GM19023 (cell line): Measurements from ENCODE around the gene SMIM8.
"Not testable (repeated sequence)": the region's sequence is repeated elsewhere in the genome, so short reads cannot be mapped to it uniquely, and the experiment has no call there.

Experiments
- ATAC-seq: cut with Tn5 transposase; IDR thresholded peaks from one replicate; pipeline ENCODE4 v1.9.1; 2021; ENCODE audit warnings: mild to moderate bottlenecking, moderate library complexity; ENCODE audit not compliant: unreplicated experiment

The SMIM8 gene, protein sequence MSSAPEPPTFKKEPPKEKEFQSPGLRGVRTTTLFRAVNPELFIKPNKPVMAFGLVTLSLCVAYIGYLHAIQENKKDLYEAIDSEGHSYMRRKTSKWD

DNA sequence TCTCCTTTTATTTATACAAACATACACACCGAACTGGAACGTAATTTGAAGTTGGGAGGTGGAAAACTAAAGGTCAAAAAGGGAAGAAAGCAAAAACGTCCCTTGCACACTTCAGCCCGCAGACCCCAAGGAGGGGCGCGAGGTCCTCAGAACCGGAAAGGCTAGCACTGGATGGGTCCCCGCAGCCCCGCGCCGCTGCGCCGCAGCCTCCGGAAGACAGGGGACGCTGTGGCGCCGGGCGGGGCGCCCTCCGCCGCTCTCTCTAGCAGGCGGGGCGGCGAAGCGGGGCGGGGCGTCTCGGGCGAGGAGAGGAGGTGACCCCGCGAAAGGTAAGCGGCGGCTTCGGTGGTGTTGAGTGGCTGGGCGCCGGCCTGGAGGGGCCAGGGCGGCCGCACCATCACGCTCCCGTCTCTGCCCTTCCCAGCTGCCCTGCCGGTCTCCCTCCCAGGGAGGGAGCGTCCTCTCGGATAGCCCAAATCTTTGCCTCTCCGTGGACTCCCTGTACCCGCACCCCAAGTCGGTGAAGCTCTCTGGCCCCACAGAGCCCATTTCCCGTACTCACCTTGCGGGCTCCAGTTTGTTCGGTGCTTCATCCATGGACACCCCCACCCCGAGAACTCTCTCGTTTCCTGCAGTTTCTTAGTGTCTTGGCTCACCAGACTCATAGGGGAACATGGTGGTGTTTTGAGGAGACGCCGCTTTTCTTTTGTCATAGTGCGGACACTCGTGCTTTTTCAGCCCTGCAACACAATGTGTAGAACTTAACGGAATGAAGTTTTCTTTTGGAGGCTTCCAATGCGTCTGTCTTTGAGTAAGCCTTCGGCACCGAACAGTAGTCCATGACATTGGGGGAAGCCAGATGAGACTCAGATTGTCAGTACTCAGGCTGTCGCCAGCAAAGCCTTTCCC is at the start of gene SMIM8:
Gene SMIM8 (plus strand): TSS at position 285 of the 909 bp plus-strand sequence. CDS start 14,444 bp downstream, outside the sequence.
- ATAC-seq, result peak; percentile 100

DNA sequence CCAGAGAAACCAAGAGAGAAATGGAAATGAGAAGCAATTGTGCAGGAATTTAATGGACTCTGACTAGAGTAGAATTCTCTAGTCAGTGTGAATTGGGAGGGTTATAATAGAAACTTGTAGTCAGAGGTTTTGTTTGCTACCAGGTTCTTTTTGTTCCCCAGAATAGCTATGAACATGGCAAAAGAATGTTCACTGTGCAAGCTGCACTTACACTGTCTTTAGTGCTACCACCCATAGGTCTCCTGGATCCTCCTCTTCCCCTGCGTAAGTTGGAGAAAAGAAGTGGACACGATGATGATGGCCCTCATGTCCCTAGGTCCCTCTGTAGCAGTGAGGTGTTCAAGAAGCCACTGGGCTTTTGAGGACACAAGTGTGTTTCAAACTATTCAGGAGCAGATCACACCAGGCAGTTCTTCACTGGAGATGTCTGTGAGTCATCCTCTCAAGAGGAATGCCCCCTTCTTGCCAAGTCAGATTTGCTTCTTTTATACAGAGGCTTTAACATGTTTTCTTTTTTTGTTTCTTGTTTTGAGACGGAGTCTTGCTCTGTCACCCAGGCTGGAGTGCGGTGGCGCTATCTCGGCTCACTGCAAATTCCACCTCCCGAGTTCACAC is 47.6 kb upstream of the SMIM8 start:
- no peak for ATAC-seq

DNA sequence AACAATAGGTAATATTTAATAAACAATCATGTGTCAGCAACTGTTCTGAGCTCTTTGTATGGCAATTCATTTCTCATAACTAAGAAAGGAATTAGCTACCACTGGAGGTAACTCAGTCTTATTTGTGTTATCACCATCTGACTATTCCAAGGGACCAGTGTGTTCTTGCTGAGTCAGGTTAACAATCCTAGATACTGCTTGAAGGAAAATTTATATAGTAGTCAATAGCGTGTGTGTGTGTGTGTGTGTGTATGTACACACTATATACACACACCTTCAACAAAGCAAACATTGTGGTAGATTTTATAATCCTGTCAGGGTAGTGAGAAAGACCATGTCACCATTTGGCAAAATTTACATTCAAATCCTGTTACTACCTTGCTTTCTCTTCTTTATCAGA is 45.8 kb upstream of the SMIM8 start:
- no peak for ATAC-seq

DNA sequence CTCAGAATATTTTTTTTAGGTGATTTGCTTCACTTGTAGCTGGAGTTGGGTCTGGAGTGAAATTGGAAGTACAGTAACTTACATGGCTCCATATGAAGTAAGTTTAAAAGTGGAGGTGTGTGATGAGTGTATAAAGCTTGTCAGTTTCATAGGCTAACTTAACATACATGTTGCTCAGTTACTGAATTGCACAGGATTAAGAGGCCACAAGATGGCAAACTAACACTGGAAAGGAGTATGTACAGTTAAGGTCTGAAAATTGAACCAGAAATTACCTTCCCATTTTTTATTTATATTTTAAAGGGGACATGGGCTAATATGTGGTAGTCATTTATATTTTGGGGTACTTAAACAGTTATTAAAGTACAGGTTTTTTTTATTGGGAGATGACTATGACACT is 45.3 kb upstream of the SMIM8 start:
- no peak for ATAC-seq

DNA sequence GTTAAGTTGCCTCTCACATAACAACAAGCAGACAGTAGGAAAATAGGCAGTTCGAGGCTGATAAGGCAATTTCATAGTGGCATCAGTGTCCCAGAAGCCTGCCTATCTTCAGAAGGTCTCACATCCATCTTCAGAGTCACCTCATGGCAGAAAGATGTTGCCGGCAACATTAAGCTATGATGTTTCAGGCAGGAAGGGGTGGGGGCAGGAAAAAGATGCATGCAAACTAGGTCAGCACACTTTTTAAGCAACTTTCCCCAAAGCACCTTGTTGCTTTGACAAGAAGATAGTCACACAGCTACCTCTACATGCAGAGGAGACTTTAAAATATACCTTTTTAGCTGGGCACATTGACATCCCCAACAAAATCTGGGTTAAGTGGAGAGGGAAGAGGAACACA is 43.2 kb upstream of the SMIM8 start:
- no peak for ATAC-seq

DNA sequence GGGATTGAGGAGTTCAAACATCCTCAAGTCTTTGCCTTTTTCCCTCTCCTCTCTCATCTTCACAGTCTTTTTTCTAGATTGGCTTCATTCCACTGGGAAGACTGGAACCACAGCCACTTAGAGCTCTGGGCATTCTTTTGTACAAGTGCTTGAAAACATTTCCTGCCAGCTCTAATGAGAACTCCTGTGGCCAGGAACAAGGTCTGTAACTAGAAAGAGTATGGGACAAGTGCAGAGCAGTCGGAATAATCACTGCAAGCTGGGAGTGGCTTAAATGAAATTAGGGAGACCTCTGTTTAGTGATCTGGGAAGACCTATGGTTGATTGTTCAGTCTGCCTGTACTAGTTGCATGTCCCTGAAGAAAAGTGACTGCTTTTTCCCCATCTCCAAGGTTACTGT is 41.0 kb upstream of the SMIM8 start:
- ATAC-seq, result no peak

DNA sequence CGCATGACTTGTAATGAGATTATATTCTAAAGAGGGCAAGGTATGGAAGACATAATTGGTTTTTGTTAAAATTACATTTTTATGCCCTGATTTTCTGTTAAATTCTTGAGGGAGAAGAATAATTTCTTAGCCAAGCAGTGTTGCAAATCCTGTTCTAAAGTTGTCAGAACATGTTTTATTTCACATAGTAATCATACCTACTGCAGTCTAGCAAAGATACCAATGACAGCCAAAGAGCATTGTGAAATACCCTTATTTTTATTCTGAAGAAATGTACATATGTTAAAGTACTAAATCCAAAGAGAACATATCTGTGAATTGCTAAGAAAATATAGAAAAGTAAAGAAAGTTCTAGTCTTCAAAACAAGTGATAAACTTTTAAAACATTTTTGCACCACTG is 39.6 kb upstream of the SMIM8 start:
- no peak for ATAC-seq

DNA sequence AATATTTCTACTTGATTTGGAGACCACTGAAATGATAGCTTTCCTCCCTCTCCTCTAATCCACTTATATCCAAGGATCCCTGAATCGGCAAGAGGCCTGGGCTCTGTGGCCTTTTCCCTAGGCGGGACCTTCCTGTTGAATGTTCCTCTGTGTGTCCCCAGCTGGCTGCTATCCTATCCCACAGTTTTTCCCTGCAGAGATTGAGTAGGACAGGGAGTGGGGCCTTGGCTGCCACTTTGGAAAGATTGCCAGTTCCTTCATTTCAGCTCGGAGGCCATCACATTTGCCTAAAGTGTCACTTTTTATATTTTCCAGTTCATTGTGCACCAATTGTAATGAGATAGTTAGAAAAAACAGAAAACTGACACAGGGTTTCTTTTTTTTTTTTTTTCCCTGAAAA is 38.9 kb upstream of the SMIM8 start:
- ATAC-seq, result no peak

DNA sequence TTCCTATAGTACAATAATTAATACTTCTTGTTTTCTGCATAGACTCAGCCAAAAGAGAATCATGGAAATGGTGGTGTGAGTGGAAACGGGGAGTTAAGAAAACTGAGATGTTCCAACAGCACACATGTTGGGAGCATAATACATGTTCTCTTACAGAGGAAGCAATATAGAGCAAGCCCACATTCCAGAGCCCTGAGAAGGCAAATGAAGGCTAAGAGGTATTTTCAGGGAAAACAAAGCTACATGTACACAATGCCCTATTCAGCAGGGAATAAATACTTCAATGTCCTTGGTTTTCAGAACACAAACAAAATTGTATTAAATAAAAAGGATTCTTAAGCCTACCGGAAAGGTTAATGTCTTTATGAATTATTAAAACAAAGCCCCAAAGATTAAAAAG is 35.1 kb upstream of the SMIM8 start:
- ATAC-seq, result no peak

DNA sequence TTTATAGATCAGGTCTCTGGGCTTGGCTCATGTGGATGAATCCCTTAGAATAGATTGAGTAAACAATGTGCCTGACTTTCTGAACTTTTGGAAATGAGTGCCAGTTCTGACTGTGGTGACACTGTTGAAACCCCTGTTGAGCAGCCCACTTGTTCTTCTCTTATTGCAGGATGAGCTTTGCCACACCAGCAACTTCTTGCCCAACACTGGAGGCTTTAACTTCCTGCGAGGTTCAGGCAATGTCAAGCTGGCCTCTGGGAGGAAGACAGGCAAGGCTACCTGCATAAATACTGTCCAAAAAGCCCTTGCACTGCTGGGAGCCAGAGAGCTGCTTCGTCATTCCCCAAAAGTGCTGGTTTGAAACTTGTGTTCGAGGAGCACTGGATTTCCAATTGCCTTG is 32.8 kb upstream of the SMIM8 start:
- no peak for ATAC-seq

DNA sequence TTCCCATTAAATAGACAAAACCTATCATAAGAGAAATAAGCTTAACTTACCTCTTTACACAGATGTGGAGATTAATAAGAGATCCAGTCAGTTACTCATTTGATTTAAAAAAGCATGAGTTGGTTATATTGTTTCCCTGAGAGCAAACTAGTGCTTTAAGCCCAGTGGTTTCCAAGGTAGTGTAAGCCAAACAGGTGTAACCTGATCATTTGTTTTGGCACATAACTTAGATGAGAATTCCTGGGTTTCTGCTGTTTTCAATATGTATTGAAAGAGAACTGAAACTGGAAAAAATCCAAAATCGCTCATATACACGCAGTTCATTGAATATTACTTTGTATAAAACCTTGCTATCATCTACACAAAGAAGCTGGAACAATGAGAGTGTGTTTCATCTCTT is 30.5 kb upstream of the SMIM8 start:
- no peak for ATAC-seq

DNA sequence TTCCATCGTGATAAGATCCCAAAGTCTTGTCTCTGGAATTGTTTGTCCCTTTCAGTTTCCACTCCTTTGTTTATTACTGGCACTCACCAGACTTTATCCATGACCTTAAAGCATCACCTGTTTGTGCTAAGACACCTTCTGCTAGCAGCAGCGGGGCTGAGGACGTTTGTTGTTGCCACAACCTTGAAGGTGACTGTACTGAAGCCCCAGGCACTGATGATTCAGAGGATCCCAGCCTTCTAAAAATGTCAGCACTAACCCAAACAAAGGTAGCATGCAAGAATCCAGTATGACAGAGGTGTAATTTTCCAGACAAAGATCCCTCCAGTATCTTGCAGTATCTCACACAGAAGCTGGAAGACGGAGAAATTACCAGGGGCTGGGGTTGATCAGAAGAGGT is 28.9 kb upstream of the SMIM8 start:
- no peak for ATAC-seq

DNA sequence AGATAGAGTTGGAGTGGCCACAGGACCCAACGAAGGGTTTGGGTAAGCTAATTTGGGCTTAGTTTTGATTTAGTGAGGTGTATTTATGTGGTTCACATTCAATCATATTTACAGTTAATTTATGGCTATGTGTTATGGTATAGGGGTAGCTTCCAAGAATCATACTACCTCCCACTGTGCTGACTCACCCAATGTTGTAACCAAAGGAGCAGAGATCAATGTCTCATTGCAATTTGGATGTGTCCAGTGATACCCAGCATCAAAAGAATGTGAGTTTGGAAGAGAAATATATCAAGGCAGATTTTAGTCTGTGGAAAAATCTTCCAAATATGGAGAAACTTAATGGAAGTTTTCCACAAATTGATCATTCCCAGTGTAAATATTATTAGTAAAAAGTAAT is 25.3 kb upstream of the SMIM8 start:
- ATAC-seq, result no peak

DNA sequence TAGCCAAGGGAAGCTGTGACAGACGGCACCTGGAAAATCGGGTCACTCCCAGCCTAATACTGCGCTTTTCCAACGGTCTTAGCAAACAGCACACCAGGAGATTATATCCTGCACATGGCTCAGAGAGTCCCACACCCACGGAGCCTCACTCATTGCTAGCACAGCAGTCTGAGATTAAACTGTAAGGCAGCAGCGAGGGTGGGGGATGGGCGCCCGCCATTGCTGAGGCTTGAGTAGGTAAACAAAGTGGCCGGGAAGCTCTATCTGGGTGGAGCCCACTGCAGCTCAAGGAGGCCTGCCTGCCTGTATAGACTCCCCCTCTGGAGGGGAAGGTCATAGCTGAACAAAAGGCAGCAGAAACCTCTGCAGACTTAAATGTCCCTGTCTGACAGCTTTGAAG is 21.1 kb upstream of the SMIM8 start:
- ATAC-seq, result not testable (repeated sequence)

DNA sequence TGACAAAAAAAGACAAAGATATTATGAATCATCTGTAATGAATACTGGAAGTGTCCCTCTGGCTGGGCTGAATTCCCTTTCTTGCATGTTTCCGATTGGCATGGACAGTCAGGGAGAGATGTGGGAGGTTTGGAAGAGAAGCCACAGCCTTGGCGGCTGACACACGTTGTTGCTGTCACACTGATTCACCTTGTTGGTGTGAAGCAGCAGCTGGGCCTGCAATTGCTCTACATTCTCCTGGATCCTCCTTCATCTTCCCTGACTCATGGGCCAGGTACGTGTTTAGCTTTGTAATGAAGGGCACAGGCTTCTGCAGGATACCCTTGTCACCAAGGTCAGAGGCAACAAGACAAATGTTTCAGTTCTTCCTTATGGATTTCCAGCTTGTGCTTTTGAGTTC is 13.4 kb upstream of the SMIM8 start:
- no peak for ATAC-seq

DNA sequence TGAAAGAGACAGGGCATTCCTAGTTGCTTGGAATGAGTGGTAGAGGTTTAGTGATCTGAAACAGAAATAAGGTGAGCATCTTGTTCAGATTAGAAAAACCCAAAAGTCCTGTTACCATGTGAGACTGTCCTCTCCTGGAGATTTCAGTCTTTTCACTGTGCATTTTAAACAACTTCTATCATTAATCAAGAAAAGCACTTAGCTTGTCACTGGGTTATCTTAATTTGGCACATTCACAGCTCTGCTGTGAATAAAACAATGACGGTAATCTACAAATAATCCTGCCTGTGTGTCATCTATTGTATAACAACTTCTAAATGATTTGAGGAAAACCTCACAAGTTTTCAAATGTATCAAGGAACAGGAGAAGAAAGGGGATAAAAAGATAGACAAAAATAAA is 9.5 kb upstream of the SMIM8 start:
- no peak for ATAC-seq

DNA sequence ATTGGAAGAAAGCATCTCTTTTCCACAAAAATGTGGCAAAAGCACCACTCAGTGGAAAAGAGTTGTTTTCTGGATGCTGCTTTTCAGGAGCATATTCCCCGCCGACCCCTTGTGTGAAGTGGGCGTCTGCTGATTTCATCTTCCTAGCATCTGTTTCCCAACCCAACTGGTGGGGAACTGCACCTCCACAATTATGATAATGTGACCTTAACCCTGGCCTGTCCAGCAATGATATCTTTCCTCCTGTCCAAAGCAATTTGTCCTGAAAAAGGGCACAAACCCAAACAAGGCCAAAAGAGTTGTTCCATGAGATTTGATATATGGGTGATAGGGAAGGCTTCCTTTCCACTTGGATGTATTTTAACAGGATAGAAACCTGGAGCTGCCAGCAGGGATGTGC is 7.3 kb upstream of the SMIM8 start:
- ATAC-seq, result no peak

DNA sequence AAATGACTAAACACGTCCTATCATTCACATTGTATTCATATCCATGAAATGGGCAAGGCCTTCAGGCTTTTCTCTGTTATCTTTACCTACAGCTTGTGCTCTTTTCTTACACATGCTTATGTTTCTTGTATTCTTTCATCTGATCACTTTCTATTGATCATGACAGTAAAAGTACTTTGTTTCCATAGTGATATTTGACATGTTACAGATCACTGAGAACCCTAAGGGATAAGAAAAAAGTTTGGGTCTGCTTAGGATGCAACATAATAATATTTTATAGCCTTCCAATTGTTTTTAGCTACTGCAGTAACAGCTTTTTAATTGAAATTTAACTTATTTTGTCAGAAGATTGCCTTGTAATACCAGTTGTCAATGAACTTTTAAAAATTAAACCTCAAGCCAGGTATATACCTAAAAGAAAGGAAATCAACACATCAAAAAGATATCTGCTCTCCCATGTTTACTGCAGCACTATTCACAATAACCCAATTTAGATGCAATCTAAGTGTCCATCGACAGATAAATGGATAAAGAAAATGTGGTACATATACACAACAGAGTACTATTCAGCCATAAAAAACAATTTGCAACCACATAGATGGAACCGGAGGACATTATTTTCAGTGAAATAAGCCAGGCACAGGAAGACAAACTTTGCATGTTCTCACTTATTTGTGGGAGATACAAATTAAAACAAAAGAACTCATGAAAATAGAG is 3.0 kb upstream of the SMIM8 start:
- ATAC-seq, result no peak

DNA sequence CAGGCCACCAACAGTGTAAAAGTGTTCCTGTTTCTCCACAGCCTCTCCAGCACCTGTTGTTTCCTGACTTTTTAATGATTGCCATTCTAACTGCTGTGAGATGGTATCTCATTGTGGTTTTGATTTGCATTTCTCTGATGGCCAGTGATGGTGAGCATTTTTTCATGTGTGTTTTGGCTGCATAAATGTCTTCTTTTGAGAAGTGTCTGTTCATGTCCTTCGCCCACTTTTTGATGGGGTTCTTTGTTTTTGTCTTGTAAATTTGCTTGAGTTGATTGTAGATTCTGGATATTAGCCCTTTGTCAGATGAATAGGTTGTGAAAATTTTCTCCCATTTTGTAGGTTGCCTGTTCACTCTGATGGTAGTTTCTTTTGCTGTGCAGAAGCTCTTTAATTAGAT is 1.5 kb downstream of the SMIM8 start:
- not testable (repeated sequence) for ATAC-seq

DNA sequence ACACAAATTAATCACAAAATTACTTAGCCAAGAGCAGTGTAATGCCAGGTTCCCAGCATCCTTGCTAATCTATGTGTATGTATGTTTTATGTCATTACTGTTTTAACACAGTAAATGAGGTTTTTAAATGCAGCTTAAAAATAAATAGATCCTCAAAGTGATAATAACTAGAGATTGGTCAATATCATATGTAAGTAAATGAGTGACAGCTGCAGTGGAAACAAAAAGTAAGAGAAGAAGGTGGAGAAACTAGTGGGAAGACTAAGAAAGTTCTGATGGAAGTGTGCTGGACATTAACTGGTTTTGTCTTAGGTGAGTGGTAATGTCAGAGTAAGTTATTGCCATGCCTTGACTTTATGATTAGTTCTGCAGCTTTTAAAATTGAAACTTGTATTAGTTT is 8.6 kb downstream of the SMIM8 start:
- no peak for ATAC-seq

DNA sequence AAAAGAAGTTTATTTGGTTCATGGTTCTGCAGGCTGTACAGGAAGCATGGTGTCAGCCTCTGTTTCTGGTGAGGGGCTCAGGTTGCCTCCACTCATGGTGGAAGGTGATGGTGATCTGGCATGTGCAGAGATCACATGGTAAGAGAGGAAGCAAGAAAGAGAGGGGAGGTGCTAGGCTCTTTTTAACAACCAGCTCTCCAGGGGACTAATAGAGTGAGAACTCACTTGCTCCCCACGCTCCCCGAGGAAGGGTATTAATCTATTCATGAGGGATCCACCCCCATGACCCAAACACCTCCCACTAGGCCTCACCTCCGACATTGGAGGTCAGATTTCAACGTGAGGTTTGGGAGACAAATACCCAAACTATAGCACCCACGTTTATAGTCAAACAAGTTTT is 10.6 kb downstream of the SMIM8 start:
- ATAC-seq, result no peak
